Fibroblast of skin of back (primary cell): Measurements from ENCODE around the gene CCDC117.

Experiments used
- DNase-seq: peaks from one replicate; pipeline ENCODE4 v3.0.0-alpha.2; 2013

Gene CCDC117

DNA sequence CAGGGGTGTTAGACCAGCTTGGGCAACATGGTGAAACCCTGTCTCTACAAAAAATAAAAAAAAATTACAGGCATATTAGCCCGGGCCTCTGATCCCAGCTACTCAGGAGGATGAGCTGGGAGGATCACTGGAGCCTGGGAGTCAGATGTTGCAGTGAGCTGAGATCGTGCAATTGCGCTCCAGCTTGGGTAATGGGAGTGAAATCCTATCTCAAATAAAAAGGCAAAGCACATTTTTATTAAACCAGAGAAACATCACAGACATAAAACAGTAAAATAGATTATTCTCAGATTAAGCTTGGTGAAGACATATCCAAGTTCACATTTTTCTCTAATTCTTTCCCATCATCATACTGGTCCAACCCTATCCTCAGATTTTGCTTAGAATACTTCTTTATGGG lies 57.9 kb downstream of the CCDC117 start:
- DNase-seq, result no peak

DNA sequence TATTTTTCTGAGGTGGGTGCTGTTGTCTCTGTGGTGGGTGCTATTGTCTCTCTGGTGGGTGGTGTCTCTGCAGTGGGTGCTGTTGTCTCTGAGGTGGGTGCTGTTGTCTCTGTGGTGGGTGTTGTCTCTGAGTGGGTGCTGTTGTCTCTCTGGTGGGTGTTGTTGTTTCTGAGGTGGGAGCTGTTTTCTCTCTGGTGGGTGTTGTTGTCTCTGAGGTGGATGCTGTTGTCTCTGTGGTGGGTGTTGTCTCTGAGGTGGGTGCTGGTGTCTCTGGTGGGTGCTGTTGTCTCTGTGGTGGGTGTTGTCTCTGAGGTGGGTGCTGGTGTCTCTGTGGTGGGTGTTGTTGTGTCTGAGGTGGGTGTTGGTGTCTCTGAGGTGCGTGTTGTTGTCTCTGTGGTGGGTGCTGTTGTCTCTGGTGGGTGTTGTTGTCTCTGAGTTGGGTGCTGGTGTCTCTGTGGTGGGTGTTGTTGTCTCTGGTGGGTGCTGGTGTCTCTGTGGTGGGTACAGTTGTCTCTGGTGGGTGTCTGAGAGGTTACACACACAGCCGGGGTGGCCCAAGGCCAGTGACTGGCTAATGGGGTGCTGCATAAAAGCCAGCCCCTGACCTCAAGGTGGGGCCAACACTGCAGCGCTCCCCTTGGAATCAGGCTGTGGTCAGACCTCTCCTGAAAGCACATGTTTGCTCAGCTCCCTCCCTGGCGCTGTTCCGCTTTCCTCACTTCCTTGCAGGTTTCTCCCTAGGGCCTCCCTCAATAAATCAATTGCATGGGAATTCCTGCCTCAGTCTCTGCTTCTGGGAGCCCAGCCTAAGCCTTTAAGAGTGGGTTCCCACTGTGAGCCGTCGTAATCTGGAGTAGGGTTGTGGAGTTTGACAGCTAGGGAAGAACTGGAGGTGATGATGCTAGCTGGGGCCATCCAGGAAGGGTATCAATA lies 58.9 kb downstream of the CCDC117 start:
- no peak for DNase-seq

DNA sequence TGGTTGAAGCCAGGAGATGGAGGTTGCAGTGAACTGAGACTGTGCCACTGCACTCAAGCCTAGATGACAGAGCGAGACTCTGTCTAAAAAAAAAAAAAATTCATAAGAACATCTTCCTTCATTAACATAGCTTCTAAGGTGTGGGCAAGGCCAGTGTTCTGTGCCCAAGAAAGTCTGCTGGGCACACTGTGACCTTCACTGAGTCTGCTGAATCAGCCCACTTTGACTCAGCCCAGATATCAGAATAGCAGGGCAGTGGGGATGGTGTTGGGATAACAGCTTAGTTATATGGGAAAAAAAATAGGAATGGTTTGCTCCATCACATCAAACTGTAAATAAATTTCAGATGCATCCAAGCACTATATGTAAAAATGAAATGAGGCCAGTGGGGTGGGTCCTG lies 60.2 kb downstream of the CCDC117 start:
- no peak for DNase-seq

DNA sequence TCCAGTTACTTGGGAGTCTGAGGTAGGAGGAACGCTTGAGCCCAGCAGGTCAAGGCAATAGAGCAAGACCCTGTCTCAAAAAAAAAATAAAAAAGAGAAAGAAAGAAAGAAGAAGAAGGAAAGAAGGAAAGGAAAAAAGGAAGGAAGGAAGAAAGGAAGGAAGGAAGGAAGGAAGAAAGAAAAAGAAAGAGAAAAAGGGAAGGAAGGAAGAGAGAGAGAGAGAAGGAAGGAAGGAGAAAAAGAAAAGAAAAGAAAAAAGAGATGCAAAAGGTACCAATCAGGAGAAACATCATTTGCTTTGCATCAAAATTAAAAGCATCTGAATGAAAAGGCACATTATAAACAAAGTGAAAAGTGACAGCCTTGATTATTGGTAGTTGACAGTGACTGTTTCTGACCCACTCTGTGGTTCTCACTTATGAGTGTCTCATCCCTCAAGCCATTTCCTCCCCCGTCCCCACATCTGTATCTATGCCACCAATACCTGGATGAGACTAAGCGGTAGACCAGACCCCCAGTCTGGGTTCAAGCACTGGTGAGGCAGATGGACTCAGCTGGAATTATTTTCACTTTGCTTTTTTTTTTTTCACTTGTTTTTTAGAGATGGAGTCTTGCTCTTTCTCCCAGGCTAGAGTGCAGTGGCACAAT lies 60.9 kb downstream of the CCDC117 start:
- DNase-seq, result no peak

DNA sequence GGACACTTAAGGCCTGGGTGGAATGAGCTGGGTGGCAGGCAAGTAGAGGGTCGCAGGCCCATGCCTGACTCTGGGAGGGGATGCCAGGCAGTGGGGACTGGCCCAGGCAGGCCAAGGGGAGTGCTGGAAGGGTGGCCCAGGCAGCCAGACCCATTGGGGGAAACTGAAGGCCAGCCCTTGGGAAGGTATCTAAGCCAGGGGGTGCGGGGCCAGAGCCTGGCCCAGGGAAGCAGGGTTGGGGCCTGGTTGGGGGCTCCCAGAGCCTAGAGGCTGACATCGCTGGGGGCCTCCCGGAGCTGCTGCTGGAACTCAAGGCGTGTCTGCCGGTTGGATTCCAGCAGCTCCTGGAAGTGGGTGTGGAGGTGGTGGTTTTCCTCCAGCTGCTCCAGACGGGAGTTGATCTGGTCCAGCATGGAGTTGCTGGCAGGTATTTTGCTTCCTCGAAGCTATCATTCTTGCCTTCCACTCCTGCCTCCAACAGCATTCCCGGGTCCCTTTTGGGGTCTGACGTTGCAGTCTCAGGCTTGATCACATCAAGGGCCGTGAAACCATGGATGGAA lies 63.2 kb downstream of the CCDC117 start:
- DNase-seq, result no peak

DNA sequence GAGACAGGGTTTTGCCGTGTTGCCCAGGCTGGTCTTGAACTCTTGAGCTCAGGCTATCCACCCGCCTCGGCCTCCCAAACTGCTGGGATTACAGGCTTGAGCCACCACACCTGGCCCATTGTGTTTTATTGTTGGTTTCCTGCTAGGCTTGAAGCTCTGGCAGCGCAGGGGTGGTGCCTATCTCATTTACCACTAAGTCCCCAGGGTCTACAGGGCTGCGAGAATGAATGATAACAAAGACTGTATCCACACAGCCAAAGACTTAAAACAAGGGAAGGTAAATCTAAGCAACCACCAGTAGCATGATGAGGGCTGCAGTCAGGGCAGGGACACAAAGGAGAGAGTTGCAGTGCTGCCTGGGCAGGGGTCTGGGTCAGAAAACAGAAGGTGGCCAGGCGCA lies 65.1 kb downstream of the CCDC117 start:
- no peak for DNase-seq
